Erythroblast (primary cell): ENCODE measurements around the gene GNAO1.

Experiments used
- GATA1 ChIP-seq: IDR thresholded peaks from 2 replicates; pipeline ENCODE4 v1.6.1; 2011; ENCODE audit warnings: low read depth, mild to moderate bottlenecking, control low read depth, low read length, moderate library complexity
- POLR2A ChIP-seq: IDR thresholded peaks from 2 replicates; pipeline ENCODE4 v1.6.1; 2011; ENCODE audit warnings: mild to moderate bottlenecking, low read length

DNA sequence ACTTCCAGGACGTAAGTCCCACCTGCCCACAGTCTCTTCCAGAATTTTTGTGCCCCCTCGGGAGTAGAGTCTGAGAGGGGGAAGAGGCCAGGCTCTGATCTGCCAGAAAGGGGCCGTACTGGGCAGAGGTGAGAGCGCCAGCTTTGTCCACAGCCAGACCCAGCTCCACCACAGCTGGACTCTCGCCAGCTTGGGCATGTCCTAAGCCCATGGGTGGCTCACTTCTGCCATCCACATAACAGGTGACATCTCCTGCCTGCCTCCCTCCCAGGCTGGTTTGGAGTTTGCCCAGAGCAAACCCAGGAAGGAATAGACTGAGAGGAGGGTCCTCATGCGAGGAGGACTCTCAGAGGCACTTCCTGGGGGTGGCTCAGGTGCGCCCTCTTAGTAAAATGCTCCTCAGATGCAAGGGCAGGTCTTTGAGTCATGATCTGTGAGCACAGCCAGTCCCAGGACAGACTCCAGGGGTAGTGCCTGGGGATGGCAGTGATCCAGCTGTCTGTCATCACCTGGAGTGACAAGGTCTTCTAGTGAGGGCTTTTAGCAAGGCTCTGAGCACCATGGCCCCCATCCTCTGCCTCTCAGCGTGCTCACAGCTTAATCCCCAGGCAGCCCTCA is 144.9 kb downstream of the GNAO1 start:
- TF ChIP-seq POLR2A (no peak), GATA1 (no peak)
